ENCODE results near the gene MRPL17.

Gene MRPL17

DNA sequence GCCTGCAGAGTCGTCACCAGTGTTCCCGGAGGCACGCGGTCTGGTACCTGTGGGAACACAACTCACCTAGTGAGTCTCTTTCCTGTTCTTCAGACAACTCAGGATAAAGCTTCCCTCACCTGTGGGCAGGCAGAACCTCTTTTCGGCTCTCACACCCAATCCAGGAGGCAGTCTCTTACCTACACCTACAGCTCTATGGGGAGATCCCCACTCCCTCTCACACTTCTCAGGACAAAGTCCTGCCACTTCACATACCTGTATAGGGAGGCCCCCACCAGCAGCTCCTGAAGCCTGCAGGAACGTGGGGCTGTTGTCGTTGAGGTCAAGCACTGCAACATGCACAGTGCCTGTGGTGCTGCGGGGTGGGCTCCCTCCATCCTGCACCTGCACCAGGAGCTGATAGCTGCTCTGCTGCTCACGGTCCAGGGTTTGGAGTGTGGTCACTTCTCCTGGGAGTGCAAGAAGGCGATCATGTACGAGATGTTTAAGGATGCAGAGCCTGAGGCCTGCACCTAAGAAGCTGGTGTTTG, 51.7 kb downstream of the MRPL17 start:
- DNase-seq, result no peak

DNA sequence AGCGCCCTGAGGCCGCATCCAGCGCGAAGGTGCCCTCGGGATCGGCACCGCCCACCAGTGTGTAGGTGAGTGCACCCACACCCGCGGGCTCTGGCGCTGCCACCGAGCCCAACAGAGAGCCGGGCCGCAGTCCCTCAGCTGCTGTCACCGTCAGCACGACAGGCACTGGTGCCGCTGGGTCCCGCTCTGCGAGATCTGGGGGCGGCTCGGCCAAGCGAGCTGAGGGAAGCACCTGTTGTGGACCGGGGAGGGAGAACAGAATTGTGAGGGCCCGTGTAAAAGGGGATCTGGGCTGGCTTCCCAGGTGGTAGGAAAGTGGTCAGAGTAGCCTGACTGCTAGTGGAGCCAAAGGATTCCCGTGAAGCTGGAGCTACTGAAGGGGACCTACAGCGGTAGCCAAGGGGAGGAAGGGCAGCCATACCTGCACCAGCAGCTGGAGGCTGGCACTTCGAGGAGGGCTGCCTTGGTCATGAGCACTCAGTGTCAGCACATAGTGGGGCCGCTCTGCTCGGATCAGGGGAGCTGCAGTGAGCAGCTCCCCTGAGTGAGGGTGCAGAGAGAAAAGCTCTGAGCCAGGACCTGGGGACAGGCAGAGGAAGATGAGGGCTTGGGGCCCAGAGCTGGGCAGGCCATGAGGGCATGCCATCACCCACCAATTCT, 52.4 kb downstream of the MRPL17 start:
- DNase-seq, result no peak
